ENCODE results near the gene TMEM131.

TMEM131 gene

GRCh38 chr2:97988722-97989121 is 7.0 kb downstream of the TMEM131 start:
- DNase-seq (no peak), ATAC-seq (ENCODE audit: insufficient read depth, low read depth) (no peak)
- Histone ChIP-seq H3K4me1 (ENCODE audit: insufficient read depth, low read length) (peaks cover 15% of the 10 kb centered on the region), H3K4me3 (ENCODE audit: low read depth in 1 of 2, low read length in 2 of 2) (no peak overlapping the region), H3K9me3 (ENCODE audit: insufficient read depth, low read length, severe bottlenecking) (peaks cover 2% of the 10 kb centered on the region), H3K9ac (ENCODE audit: low read depth, low read length) (no peak overlapping the region), H3K27me3 (ENCODE audit: insufficient read depth, low read length, poor library complexity) (no peaks in the 10 kb centered on the region), H3K79me2 (ENCODE audit: insufficient read depth, low read length) (peaks cover 87% of the 10 kb centered on the region), H3K4me2 (ENCODE audit: insufficient read depth, low read length) (no peak overlapping the region), H2AFZ (ENCODE audit: low read depth, low read length) (no peak overlapping the region), H3K27ac (ENCODE audit: low read length) (no peak overlapping the region), H4K20me1 (ENCODE audit: insufficient read depth, low read length) (peaks cover 14% of the 10 kb centered on the region; the same call in 1 of the 2 replicates), H3K36me3 (ENCODE audit: insufficient read depth, low read length) (no peaks in the 10 kb centered on the region)
- TF ChIP-seq CTCF (IDR thresholded peaks at IDR 0.05; ENCODE audit: borderline replicate concordance, extremely low read depth, low read length, poor library complexity, severe bottlenecking): no peak
- no peak for TF ChIP-seq EZH2 (IDR thresholded peaks at IDR 0.05; ENCODE audit: borderline replicate concordance, low read depth, low read length, severe bottlenecking)

- Histone ChIP-seq H2AFZ (ENCODE audit: low read depth, low read length) (no peak overlapping the region), H3K4me3 (ENCODE audit: low read depth in 1 of 2, low read length in 2 of 2) (no peak overlapping the region), H3K79me2 (ENCODE audit: insufficient read depth, low read length) (peaks cover 68% of the 10 kb centered on the region), H3K4me2 (ENCODE audit: insufficient read depth, low read length) (no peak overlapping the region), H3K27ac (ENCODE audit: low read length) (no peak overlapping the region), H3K9ac (ENCODE audit: low read depth, low read length) (no peak overlapping the region), H4K20me1 (ENCODE audit: insufficient read depth, low read length) (peaks cover 6% of the 10 kb centered on the region; the same call in 1 of the 2 replicates), H3K27me3 (ENCODE audit: insufficient read depth, low read length, poor library complexity) (no peaks in the 10 kb centered on the region), H3K36me3 (ENCODE audit: insufficient read depth, low read length) (0 out of 2 replicates have a peak, but pooled peaks cover 4% of the 10 kb centered on the region), H3K9me3 (ENCODE audit: insufficient read depth, low read length, severe bottlenecking) (peaks cover 2% of the 10 kb centered on the region), H3K4me1 (ENCODE audit: insufficient read depth, low read length) (no peaks in the 10 kb centered on the region)
- no peak for TF ChIP-seq EZH2 (IDR thresholded peaks at IDR 0.05; ENCODE audit: borderline replicate concordance, low read depth, low read length, severe bottlenecking)
- no peak for TF ChIP-seq CTCF (IDR thresholded peaks at IDR 0.05; ENCODE audit: borderline replicate concordance, extremely low read depth, low read length, poor library complexity, severe bottlenecking)
- no peak for DNase-seq
- ATAC-seq (ENCODE audit: insufficient read depth, low read depth): no peak
These were observed 9.8 kb downstream of the TMEM131 start for GRCh38 chr2:97985998-97986397.

GRCh38 chr2:97983698-97984097 is 12.1 kb downstream of the TMEM131 start:
- ATAC-seq (ENCODE audit: insufficient read depth, low read depth) (no peak), DNase-seq (no peak)
- Histone ChIP-seq H4K20me1 (ENCODE audit: insufficient read depth, low read length) (no peaks in the 10 kb centered on the region), H2AFZ (ENCODE audit: low read depth, low read length) (no peak overlapping the region), H3K27ac (ENCODE audit: low read length) (no peak overlapping the region), H3K4me3 (ENCODE audit: low read depth in 1 of 2, low read length in 2 of 2) (no peak overlapping the region), H3K4me2 (ENCODE audit: insufficient read depth, low read length) (no peak overlapping the region), H3K36me3 (ENCODE audit: insufficient read depth, low read length) (peaks cover 14% of the 10 kb centered on the region; the same call in 1 of the 2 replicates), H3K9ac (ENCODE audit: low read depth, low read length) (no peak overlapping the region), H3K27me3 (ENCODE audit: insufficient read depth, low read length, poor library complexity) (no peaks in the 10 kb centered on the region), H3K4me1 (ENCODE audit: insufficient read depth, low read length) (no peaks in the 10 kb centered on the region), H3K79me2 (ENCODE audit: insufficient read depth, low read length) (peaks cover 62% of the 10 kb centered on the region), H3K9me3 (ENCODE audit: insufficient read depth, low read length, severe bottlenecking) (peaks cover 17% of the 10 kb centered on the region)
- TF ChIP-seq CTCF (IDR thresholded peaks at IDR 0.05; ENCODE audit: borderline replicate concordance, extremely low read depth, low read length, poor library complexity, severe bottlenecking) (no peak), EZH2 (IDR thresholded peaks at IDR 0.05; ENCODE audit: borderline replicate concordance, low read depth, low read length, severe bottlenecking) (no peak)

GRCh38 chr2:97983134-97983533 is 12.6 kb downstream of the TMEM131 start:
- Histone ChIP-seq H3K4me2 (ENCODE audit: insufficient read depth, low read length) (no peak overlapping the region), H3K9ac (ENCODE audit: low read depth, low read length) (no peak overlapping the region), H2AFZ (ENCODE audit: low read depth, low read length) (no peak overlapping the region), H3K27me3 (ENCODE audit: insufficient read depth, low read length, poor library complexity) (no peaks in the 10 kb centered on the region), H3K79me2 (ENCODE audit: insufficient read depth, low read length) (peaks cover 62% of the 10 kb centered on the region), H3K36me3 (ENCODE audit: insufficient read depth, low read length) (peaks cover 14% of the 10 kb centered on the region; the same call in 1 of the 2 replicates), H4K20me1 (ENCODE audit: insufficient read depth, low read length) (no peaks in the 10 kb centered on the region), H3K9me3 (ENCODE audit: insufficient read depth, low read length, severe bottlenecking) (peaks cover 21% of the 10 kb centered on the region), H3K27ac (ENCODE audit: low read length) (no peak overlapping the region), H3K4me3 (ENCODE audit: low read depth in 1 of 2, low read length in 2 of 2) (no peak overlapping the region), H3K4me1 (ENCODE audit: insufficient read depth, low read length) (no peaks in the 10 kb centered on the region)
- TF ChIP-seq EZH2 (IDR thresholded peaks at IDR 0.05; ENCODE audit: borderline replicate concordance, low read depth, low read length, severe bottlenecking): no peak
- no peak for ATAC-seq (ENCODE audit: insufficient read depth, low read depth)
- no peak for DNase-seq

Measured in DND-41 (cell line).